Measurements from ENCODE around the gene CCDC183. TPM values are rescaled to one million over a fixed set of nuclear protein-coding genes. Genes with fewer than 3 reads are reported as not detected.
A peak's percentile ranks its signal among the peaks of the same experiment; 100 is the strongest.

The CCDC183 gene
- total and polyA plus RNA-seq, 10 of the 15 experiments (the other 5 are each of a cell fraction or from before 2014, with no cell fraction given) = 0.04 to 1.2 (median 0.55) TPM; not detected in 5

GRCh38 chr9:136784249-136784996 is 11.7 kb upstream of the CCDC183 start (continued):
- TF ChIP-seq JUND (IDR thresholded peaks at IDR 0.05; ENCODE audit: low read depth, low read length) (no peak), IRF4 (IDR thresholded peaks at IDR 0.05; ENCODE audit: low read depth, low read length) (no peak), POLR2AphosphoS5 (IDR thresholded peaks at IDR 0.05; ENCODE audit: low read length) (no peak)

GRCh38 chr9:136784997-136785361 is 11.2 kb upstream of the CCDC183 start:
- ChIA-PET SMC1A (ENCODE audit: uncharacterized antibody, unreplicated experiment) (interaction anchor here (3.7 kb wide), 1 partner anchor 19 kb away, joined by 23 read pairs; no protein-coding TSS in a partner anchor), CTCF (interaction anchor here (1.0 to 13.1 kb wide), 4 partner anchors 15 to 282 kb away, joined by 3 to 163 read pairs (median 46); no protein-coding TSS in a partner anchor), POLR2A (interaction anchor here (0.5 to 0.8 kb wide), 2 partner anchors 95 to 365 kb away, joined by 3 to 6 read pairs; no protein-coding TSS in a partner anchor), RAD21 (ENCODE audit: unreplicated experiment) (interaction anchor here (0.8 to 1.9 kb wide), 2 partner anchors 17 to 19 kb away, joined by 3 to 6 read pairs; no protein-coding TSS in a partner anchor)
- H3K9me3 ChIP-seq (replicated peaks; ENCODE audit: control insufficient read depth, insufficient read depth, low read length) = no peaks in the 10 kb centered on the region
- H3K79me2 ChIP-seq (ENCODE audit: control insufficient read depth, insufficient read depth, low read length) = no peaks in the 10 kb centered on the region
- H3K4me3 ChIP-seq = no peak overlapping the region
- H4K20me1 ChIP-seq (ENCODE audit: control insufficient read depth, insufficient read depth) = no peaks in the 10 kb centered on the region
- TF ChIP-seq LARP7 (IDR thresholded peaks at IDR 0.05) = no peak
- no peak for TF ChIP-seq ZBTB11 (CRISPR knock-in tag; IDR thresholded peaks at IDR 0.05)
- TF ChIP-seq PBX3 (IDR thresholded peaks at IDR 0.05; ENCODE audit: insufficient replicate concordance, low read depth, low read length) = peak; percentile 24
- TF ChIP-seq MTA2 (IDR thresholded peaks at IDR 0.05; ENCODE audit: low read depth) = no peak
- no peak for TF ChIP-seq BCL3 (IDR thresholded peaks at IDR 0.05; ENCODE audit: borderline replicate concordance, insufficient read depth, low read depth, low read length, poor library complexity, severe bottlenecking)
- TF ChIP-seq PKNOX1 (IDR thresholded peaks at IDR 0.05) = peak; percentile 49; the same call in 1 of the 2 replicates
- peak; percentile 68 for TF ChIP-seq RUNX3 (IDR thresholded peaks at IDR 0.05; ENCODE audit: low read length)
- no peak for TF ChIP-seq RB1 (IDR thresholded peaks at IDR 0.05; ENCODE audit: borderline replicate concordance)
- in situ Hi-C loops (cut with MboI) (no loop called here), intact Hi-C loops (cut with micrococcal nuclease; ENCODE audit: unreplicated experiment) (loop anchor here (5.0 kb wide), 1 partner anchor 452 kb away; no protein-coding TSS in a partner anchor)
- 47% methylated on average over 6 of the region's 6 CpGs for WGBS (ENCODE audit: insufficient coverage, insufficient replicate concordance, low lambda C conversion rate, missing lambda C conversion rate)
- DNase-seq (ENCODE audit: low read depth, low spot score) (no peak), FAIRE-seq (peak; percentile 41), ATAC-seq (peak; percentile 81)
- no peak overlapping the region for H3K9ac ChIP-seq (ENCODE audit: control insufficient read depth, insufficient read depth, low read length)
- H2AFZ ChIP-seq (ENCODE audit: control insufficient read depth, low read depth, low read length) = no peak overlapping the region
- no peak overlapping the region for H3K27ac ChIP-seq (ENCODE audit: control insufficient read depth, insufficient read depth)
- BruUV-seq (replicated peaks) = no TSS peak
- H3K27me3 ChIP-seq (replicated peaks in 1 of 2; ENCODE audit: control insufficient read depth in 2 of 2, insufficient read depth in 2 of 2, low read length in 1 of 2) = no peaks in the 10 kb centered on the region; a peak in 1 of 4 replicates
- no peaks in the 10 kb centered on the region for H3K36me3 ChIP-seq (ENCODE audit: control insufficient read depth in 2 of 2, insufficient read depth in 2 of 2, low read length in 1 of 2)
- no peak overlapping the region for H3K4me2 ChIP-seq (ENCODE audit: control insufficient read depth, insufficient read depth)
- peaks cover 3% of the 10 kb centered on the region for H3K4me1 ChIP-seq (ENCODE audit: control insufficient read depth, insufficient read depth, low read length)
